H1 (cell line): ENCODE measurements around the gene DTNB.

Experiments
- EZH2 ChIP-seq: fragments of 200-600 bp; sonication (generic); IDR thresholded peaks from 2 replicates; pipeline ENCODE4 v1.7.1; 2012; ENCODE audit warnings: low read depth, mild to moderate bottlenecking, moderate library complexity, low read length, inconsistent platforms; ENCODE audit not compliant: severe bottlenecking
- RAD21 ChIP-seq, 2 experiments: IDR thresholded peaks in 1 of 2; conservative IDR thresholded peaks in 1 of 2; 2 replicates each; pipeline ENCODE4 v1.6.1; 2011; ENCODE audit warnings: low read depth in 2 of 2, low read length in 2 of 2, improper control_type of control experiment in 1 of 2, inconsistent platforms in 1 of 2, mild to moderate bottlenecking in 1 of 2, moderate library complexity in 1 of 2
- SIN3A ChIP-seq, 2 experiments: IDR thresholded peaks in 1 of 2; conservative IDR thresholded peaks in 1 of 2; 2 replicates each; pipeline ENCODE4 v1.6.1; 2011 to 2012; ENCODE audit warnings: low read length in 2 of 2, improper control_type of control experiment in 1 of 2, low read depth in 1 of 2, mild to moderate bottlenecking in 1 of 2
- YY1 ChIP-seq: IDR thresholded peaks from 2 replicates; pipeline ENCODE4 v1.6.1; 2011; ENCODE audit warnings: low read depth, mild to moderate bottlenecking, low read length
- ZNF274 ChIP-seq: IDR thresholded peaks from 2 replicates; pipeline ENCODE4 v1.7.0; 2012; ENCODE audit warnings: low read length, borderline replicate concordance; ENCODE audit errors: extremely low read depth
- TF ChIP-seq, protein P1 (sequence below), 3 experiments: IDR thresholded peaks; 1 replicate in 2 of 3; 2 replicates in 1 of 3; pipeline versions ENCODE4 v1.5.1 to v1.6.1; 2011; ENCODE audit warnings: low read length in 3 of 3, mild to moderate bottlenecking in 3 of 3, inconsistent platforms in 2 of 3, low read depth in 1 of 3, moderate library complexity in 1 of 3; ENCODE audit not compliant: insufficient read depth in 1 of 3; ENCODE audit errors: control extremely low read depth in 1 of 3

DNA sequence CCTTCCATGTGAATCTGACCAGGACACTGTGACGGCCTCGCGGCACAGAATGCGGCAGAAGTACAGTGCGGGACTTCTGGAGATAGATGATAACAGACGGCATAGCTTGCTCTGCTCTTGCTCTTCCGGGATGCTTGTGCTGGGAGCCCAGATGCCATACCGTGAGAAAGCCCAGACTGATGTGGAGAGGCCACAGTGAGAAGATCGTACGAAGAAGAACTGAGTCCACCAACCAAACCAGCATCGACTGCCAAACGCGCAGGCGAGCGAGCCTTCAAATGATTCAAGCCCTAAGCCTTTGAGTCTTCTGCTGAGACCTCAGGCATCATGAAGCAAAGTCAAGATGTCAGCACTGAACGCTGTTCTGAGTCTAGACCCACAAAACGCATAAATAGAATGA, 33.7 kb downstream of the DTNB start:
- TF ChIP-seq ZNF274 = no peak
- TF ChIP-seq RAD21 (IDR thresholded peaks at IDR 0.05 in 1 of 2, conservative IDR thresholded peaks at IDR 0.05 in 1 of 2; ENCODE audit: low read depth in 2 of 2, low read length in 2 of 2) = no peak
- no peak for TF ChIP-seq YY1
- TF ChIP-seq, protein P1, sequence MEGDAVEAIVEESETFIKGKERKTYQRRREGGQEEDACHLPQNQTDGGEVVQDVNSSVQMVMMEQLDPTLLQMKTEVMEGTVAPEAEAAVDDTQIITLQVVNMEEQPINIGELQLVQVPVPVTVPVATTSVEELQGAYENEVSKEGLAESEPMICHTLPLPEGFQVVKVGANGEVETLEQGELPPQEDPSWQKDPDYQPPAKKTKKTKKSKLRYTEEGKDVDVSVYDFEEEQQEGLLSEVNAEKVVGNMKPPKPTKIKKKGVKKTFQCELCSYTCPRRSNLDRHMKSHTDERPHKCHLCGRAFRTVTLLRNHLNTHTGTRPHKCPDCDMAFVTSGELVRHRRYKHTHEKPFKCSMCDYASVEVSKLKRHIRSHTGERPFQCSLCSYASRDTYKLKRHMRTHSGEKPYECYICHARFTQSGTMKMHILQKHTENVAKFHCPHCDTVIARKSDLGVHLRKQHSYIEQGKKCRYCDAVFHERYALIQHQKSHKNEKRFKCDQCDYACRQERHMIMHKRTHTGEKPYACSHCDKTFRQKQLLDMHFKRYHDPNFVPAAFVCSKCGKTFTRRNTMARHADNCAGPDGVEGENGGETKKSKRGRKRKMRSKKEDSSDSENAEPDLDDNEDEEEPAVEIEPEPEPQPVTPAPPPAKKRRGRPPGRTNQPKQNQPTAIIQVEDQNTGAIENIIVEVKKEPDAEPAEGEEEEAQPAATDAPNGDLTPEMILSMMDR (IDR thresholded peaks at IDR 0.05; ENCODE audit: control extremely low read depth in 1 of 3, insufficient read depth in 1 of 3, low read depth in 1 of 3, low read length in 3 of 3) = no peak
- TF ChIP-seq EZH2 = no peak
- no peak for TF ChIP-seq SIN3A (conservative IDR thresholded peaks at IDR 0.05 in 1 of 2, IDR thresholded peaks at IDR 0.05 in 1 of 2; ENCODE audit: low read depth in 1 of 2, low read length in 2 of 2)
